ENCODE results near the gene FGFBP3. TPM values are rescaled to one million over a fixed set of nuclear protein-coding genes. Genes with fewer than 3 reads are reported as not detected.
A peak's percentile ranks its signal among the peaks of the same experiment; 100 is the strongest.

FGFBP3 gene
- polyA plus RNA-seq, 1 donor (not counting 4 experiments of a cell fraction or from before 2014, with no cell fraction given), result 0.22 TPM

DNA sequence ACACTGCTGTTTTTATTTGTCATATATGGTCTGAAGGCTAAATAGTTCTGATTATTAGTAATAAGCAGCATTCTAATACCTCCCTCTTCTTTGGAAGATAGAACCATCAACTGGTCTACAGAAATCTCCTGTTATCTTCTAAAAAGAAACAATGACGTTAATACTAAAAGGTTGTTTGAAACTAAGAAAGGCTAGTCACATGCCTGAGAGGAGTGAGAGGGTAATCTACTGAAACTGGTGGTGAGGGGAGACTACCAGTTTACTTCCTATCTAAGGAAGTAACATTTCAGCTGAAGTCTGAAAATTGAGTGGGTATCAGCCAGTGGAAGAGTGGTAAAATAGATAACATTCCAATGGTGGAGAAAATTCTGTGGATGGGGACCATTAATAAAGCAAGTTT lies 48.4 kb downstream of the FGFBP3 start:
- dilution Hi-C loops (cut with MboI; ENCODE audit: extremely low pct_ligation_motif_present, low sequenced_read_pairs), result no loop called here
- no peaks in the 10 kb centered on the region for H3K79me2 ChIP-seq (ENCODE audit: control insufficient read depth, insufficient read depth, low read length)
- H3K36me3 ChIP-seq (ENCODE audit: control insufficient read depth in 2 of 2, extremely low read depth in 1 of 2, insufficient read depth in 2 of 2, low read length in 2 of 2), result peaks cover 3 to 17% of the 10 kb centered on the region in 2 experiments
- no peaks in the 10 kb centered on the region for H3K27me3 ChIP-seq (ENCODE audit: control insufficient read depth, extremely low read depth, insufficient read depth, low read length)
- FAIRE-seq, result no peak
- no peaks in the 10 kb centered on the region for H3K4me1 ChIP-seq (ENCODE audit: control insufficient read depth, extremely low read depth, insufficient read depth, low read length)
- no peak overlapping the region for H3K9ac ChIP-seq (ENCODE audit: control insufficient read depth, extremely low read depth, insufficient read depth, low read length)
- H3K4me3 ChIP-seq (ENCODE audit: control insufficient read depth in 2 of 3, extremely low read depth in 1 of 3, insufficient read depth in 2 of 3, low read depth in 1 of 3, low read length in 3 of 3), result no peak overlapping the region
- no peak overlapping the region for H2AFZ ChIP-seq (ENCODE audit: control insufficient read depth, low read length)
- H3K9me1 ChIP-seq (ENCODE audit: control insufficient read depth, extremely low read depth, insufficient read depth, low read length), result no peaks in the 10 kb centered on the region
- no peaks in the 10 kb centered on the region for H4K20me1 ChIP-seq (ENCODE audit: control insufficient read depth, extremely low read depth, insufficient read depth, low read length)
- H3K9me3 ChIP-seq (ENCODE audit: control insufficient read depth, low read depth, low read length), result no peaks in the 10 kb centered on the region
- no peak overlapping the region for H3K4me2 ChIP-seq (ENCODE audit: control insufficient read depth, extremely low read depth, insufficient read depth, low read depth, low read length)
- no peak for DNase-seq (ENCODE audit: low read depth, low spot score)
- H3K27ac ChIP-seq (ENCODE audit: control insufficient read depth, insufficient read depth, low read length), result no peak overlapping the region
- TF ChIP-seq, protein P1, sequence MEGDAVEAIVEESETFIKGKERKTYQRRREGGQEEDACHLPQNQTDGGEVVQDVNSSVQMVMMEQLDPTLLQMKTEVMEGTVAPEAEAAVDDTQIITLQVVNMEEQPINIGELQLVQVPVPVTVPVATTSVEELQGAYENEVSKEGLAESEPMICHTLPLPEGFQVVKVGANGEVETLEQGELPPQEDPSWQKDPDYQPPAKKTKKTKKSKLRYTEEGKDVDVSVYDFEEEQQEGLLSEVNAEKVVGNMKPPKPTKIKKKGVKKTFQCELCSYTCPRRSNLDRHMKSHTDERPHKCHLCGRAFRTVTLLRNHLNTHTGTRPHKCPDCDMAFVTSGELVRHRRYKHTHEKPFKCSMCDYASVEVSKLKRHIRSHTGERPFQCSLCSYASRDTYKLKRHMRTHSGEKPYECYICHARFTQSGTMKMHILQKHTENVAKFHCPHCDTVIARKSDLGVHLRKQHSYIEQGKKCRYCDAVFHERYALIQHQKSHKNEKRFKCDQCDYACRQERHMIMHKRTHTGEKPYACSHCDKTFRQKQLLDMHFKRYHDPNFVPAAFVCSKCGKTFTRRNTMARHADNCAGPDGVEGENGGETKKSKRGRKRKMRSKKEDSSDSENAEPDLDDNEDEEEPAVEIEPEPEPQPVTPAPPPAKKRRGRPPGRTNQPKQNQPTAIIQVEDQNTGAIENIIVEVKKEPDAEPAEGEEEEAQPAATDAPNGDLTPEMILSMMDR (optimal IDR thresholded peaks at IDR 0.05 in 1 of 3, IDR thresholded peaks at IDR 0.05 in 1 of 3, conservative IDR thresholded peaks at IDR 0.05 in 1 of 3; ENCODE audit: extremely low read depth in 1 of 3, insufficient read depth in 2 of 3, low read length in 3 of 3), result no peak
- no peak for TF ChIP-seq EZH2 (IDR thresholded peaks at IDR 0.05; ENCODE audit: low read length)

GRCh38 chr10:91856637-91857036 lies 52.6 kb downstream of the FGFBP3 start:
- H3K27ac ChIP-seq (ENCODE audit: control insufficient read depth, insufficient read depth, low read length), result no peak overlapping the region
- DNase-seq (ENCODE audit: low read depth, low spot score) (no peak), FAIRE-seq (peak; percentile 61)
- H3K79me2 ChIP-seq (ENCODE audit: control insufficient read depth, insufficient read depth, low read length), result no peaks in the 10 kb centered on the region
- no peak overlapping the region for H3K9ac ChIP-seq (ENCODE audit: control insufficient read depth, extremely low read depth, insufficient read depth, low read length)
- H3K9me3 ChIP-seq (ENCODE audit: control insufficient read depth, low read depth, low read length), result no peaks in the 10 kb centered on the region
- H3K4me2 ChIP-seq (ENCODE audit: control insufficient read depth, extremely low read depth, insufficient read depth, low read depth, low read length), result no peak overlapping the region
- H3K9me1 ChIP-seq (ENCODE audit: control insufficient read depth, extremely low read depth, insufficient read depth, low read length), result no peaks in the 10 kb centered on the region
- H3K4me3 ChIP-seq (ENCODE audit: control insufficient read depth in 2 of 3, extremely low read depth in 1 of 3, insufficient read depth in 2 of 3, low read depth in 1 of 3, low read length in 3 of 3), result no peak overlapping the region
- H4K20me1 ChIP-seq (ENCODE audit: control insufficient read depth, extremely low read depth, insufficient read depth, low read length), result no peaks in the 10 kb centered on the region
- no peak overlapping the region for H2AFZ ChIP-seq (ENCODE audit: control insufficient read depth, low read length)
- dilution Hi-C loops (cut with MboI; ENCODE audit: extremely low pct_ligation_motif_present, low sequenced_read_pairs), result no loop called here
- TF ChIP-seq EZH2 (IDR thresholded peaks at IDR 0.05; ENCODE audit: low read length), result no peak
- TF ChIP-seq, protein P1 (optimal IDR thresholded peaks at IDR 0.05 in 1 of 3, IDR thresholded peaks at IDR 0.05 in 1 of 3, conservative IDR thresholded peaks at IDR 0.05 in 1 of 3; ENCODE audit: extremely low read depth in 1 of 3, insufficient read depth in 2 of 3, low read length in 3 of 3), result peak; percentile 23 to 50 (median 41)
- no peaks in the 10 kb centered on the region for H3K27me3 ChIP-seq (ENCODE audit: control insufficient read depth, extremely low read depth, insufficient read depth, low read length)
- no peaks in the 10 kb centered on the region for H3K4me1 ChIP-seq (ENCODE audit: control insufficient read depth, extremely low read depth, insufficient read depth, low read length)
- peaks cover 0 to 15% of the 10 kb centered on the region in 2 experiments for H3K36me3 ChIP-seq (ENCODE audit: control insufficient read depth in 2 of 2, extremely low read depth in 1 of 2, insufficient read depth in 2 of 2, low read length in 2 of 2)

Small RNA genes lying within 50 kb of the gene (small RNA-seq; reads per million reads assigned to genes)
- 0 reads per million in 3 experiments for gene AL359198.2 (ENCODE audit: insufficient read length in 3 of 3, low read depth in 3 of 3, low replicate concordance in 1 of 3)

Other genes starting within 250 kb of the FGFBP3 start
- gene TNKS2, start 111.1 kb downstream of the FGFBP3 start, polyA plus RNA-seq, result 18.6 to 35.4 TPM (median 29.7 TPM) in 3 replicates
- 15.0 to 43.6 TPM (median 42.9 TPM) in 3 replicates for gene BTAF1, start 14.3 kb upstream of the FGFBP3 start, polyA plus RNA-seq